Stimulated activated effector memory CD8-positive, alpha-beta T cell treated with anti-CD3 and anti-CD28 coated beads, Interleukin-12 subunit alpha, Interleukin-12 subunit beta, amount 100 ng/mL, for 72 hours (primary cell): ENCODE measurements around the gene KCNA4.
"Not testable (repeated sequence)": the region's sequence is repeated elsewhere in the genome, so short reads cannot be mapped to it uniquely, and the experiment has no call there.

Source experiments
- ATAC-seq: fragments of 150-1000 bp; cut with Tn5 transposase; 2 replicates; pipeline ENCODE4 v1.10.0; 2021
- DNase-seq, 2 donors: peaks; one replicate each; pipeline ENCODE4 v3.0.0; 2021 to 2022; ENCODE audit warnings: low spot score in 2 of 2
- H3K27ac Mint-ChIP-seq: one replicate; pipeline ENCODE4 v1.8.0; 2022; ENCODE audit warnings: mild to moderate bottlenecking, mixed read lengths
- H3K36me3 Mint-ChIP-seq: one replicate; pipeline ENCODE4 v1.8.0; 2022; ENCODE audit warnings: mild to moderate bottlenecking, mixed read lengths
- H3K4me1 Mint-ChIP-seq: one replicate; pipeline ENCODE4 v1.8.0; 2022; ENCODE audit warnings: mixed read lengths
- H3K4me3 Mint-ChIP-seq: one replicate; pipeline ENCODE4 v1.8.0; 2022; ENCODE audit warnings: mild to moderate bottlenecking, mixed read lengths
- H3K9me3 Mint-ChIP-seq: one replicate; pipeline ENCODE4 v1.8.0; 2022; ENCODE audit warnings: mixed read lengths

Gene KCNA4

DNA sequence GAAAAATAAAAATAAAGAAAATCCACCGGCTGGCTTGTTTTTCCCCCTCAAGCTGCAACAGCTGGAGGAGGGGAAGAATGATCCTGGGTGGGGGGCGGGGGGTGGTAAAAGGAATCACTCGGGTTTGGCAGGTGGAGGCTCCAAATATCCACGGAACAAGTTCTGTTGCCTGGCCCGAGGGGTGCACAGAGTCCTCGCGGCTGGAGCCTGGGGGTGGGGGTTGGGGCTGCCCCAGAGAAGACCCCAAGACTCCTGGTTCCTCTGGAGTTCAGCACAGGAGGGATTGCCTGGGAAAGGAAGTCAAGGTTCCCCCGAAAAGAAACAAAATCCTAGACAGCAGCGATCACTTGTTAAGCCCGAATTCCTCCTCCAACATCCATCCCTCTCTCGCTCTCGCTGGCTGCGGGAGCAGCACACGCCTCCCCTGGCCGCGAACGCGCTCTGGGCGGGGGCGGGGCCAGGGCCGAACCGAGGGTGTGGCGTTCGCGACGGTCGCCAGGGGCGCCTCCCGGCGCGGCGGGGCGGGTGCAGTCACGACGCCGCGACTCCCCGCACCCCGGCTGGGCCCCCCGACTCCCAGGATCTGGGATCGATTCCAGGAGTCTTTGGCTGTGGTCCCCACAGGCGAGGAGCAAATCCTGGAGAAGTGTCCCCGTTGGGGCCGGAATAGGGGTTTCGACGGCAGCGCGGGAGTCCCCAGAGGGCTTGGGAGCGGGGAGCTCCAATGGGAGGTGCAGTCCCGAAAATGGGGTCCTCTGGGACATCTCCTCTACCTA is at the start of gene KCNA4:
Gene KCNA4, minus strand, starts transcription at position 443 of the 776 bp plus-strand sequence. CDS start 4,352 bp downstream, outside the sequence.
- H3K36me3 Mint-ChIP-seq = no peaks in the 10 kb centered on the region
- no peak for ATAC-seq
- H3K27ac Mint-ChIP-seq = no peak within 1 kb of the TSS
- H3K4me3 Mint-ChIP-seq = no peak within 1 kb of the TSS
- H3K4me1 Mint-ChIP-seq = no peaks in the 10 kb centered on the region
- H3K9me3 Mint-ChIP-seq = peaks cover under 1% of the 10 kb centered on the region
- DNase-seq = no peak

DNA sequence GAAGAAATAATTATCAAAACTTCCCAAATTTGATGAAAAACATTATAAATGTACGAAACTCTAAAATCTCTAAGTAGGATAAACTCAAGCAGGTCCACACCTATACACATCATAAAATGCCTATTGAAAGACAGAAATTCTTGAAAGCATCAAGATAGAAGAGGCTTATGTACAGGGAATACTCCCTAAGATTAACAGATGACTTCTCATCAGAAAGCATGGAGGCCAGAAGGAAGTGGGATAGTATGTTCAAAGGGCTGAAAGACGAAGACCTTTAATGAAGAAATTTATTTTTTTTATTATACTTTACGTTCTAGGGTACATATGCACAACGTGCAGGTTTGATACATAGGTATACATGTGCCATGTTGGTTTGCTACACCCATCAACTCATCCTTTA is 45.3 kb upstream of the KCNA4 start:
- ATAC-seq = no peak
- Mint-ChIP-seq H3K27ac (no peak overlapping the region), H3K9me3 (peaks cover 13% of the 10 kb centered on the region), H3K36me3 (no peaks in the 10 kb centered on the region), H3K4me3 (no peak overlapping the region), H3K4me1 (no peaks in the 10 kb centered on the region)
- no peak for DNase-seq

DNA sequence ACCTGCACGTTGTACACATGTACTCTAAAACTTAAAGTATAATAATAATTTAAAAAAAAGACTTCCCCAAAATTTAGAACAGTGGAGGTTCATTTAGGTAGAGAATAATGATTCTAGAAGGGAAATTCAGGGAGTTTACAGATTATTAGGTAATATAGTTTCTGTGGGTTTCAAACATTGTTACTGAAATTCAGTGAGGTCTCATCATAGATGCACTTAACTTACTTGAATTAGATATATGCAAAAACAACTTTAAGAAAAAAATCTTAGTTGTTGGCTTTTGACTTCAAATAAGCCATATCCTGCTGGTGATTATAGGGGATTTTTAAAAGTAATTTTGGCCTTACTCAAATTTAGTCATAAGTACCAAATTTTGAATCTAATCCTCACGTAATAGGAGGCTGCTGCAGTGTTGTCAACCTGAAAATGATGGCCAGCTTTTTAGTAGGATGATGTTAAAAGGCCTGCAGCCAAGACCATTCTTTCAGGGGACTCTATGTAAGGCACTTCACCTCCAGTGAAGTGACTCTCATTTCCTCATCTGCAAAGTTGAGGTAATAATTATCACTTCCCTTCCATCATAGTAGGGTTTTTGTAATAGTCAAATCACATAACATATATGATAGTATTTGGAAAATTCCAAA is 42.5 kb upstream of the KCNA4 start:
- DNase-seq (no peak), ATAC-seq (no peak)
- Mint-ChIP-seq H3K9me3 (peaks cover 9% of the 10 kb centered on the region), H3K36me3 (no peaks in the 10 kb centered on the region), H3K27ac (no peak overlapping the region), H3K4me1 (no peaks in the 10 kb centered on the region), H3K4me3 (no peak overlapping the region)

DNA sequence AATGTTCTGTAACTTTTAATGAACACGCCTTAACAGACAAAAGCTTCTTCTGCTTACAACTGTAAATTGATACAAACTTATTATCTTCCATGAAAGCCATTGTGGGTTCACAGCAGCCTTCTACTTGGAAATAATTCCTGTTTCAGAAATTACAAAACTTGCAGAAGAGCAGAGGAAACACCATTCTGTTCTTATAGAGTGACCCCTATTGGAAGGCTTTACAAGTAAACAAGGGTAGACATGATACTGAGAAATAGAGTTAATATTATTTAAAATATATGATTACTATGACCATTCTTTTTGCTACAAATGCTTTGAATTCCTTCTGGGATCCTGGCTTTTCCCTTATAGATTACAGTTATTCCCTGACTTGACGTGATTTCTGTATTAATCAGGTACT is 32.4 kb upstream of the KCNA4 start:
- Mint-ChIP-seq H3K4me3 (no peak overlapping the region), H3K36me3 (no peaks in the 10 kb centered on the region)
- DNase-seq = no peak

DNA sequence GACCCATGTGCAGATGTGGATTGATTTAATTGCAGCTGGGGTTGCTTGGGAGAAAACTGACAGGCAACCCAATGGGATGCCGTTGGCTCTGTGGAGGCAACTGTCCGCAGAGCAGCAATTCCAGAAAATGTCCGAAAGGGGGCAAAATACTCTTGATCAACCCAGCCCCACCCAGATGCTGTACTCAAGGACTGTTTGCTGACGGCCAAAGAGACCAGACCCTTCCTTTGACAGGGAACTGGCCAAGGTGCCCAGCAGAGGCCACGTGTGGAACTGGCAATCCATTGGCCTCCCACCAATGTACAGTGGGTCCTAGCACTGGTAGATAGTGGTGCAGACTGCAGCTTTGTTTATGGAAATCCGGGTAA is 29.7 kb upstream of the KCNA4 start:
- no peaks in the 10 kb centered on the region for H3K36me3 Mint-ChIP-seq

More for the DNA sequence above, 32.4 kb upstream of the KCNA4 start:
- Mint-ChIP-seq H3K27ac (no peak overlapping the region), H3K4me1 (no peaks in the 10 kb centered on the region), H3K9me3 (peaks cover 6% of the 10 kb centered on the region)
- ATAC-seq = no peak

DNA sequence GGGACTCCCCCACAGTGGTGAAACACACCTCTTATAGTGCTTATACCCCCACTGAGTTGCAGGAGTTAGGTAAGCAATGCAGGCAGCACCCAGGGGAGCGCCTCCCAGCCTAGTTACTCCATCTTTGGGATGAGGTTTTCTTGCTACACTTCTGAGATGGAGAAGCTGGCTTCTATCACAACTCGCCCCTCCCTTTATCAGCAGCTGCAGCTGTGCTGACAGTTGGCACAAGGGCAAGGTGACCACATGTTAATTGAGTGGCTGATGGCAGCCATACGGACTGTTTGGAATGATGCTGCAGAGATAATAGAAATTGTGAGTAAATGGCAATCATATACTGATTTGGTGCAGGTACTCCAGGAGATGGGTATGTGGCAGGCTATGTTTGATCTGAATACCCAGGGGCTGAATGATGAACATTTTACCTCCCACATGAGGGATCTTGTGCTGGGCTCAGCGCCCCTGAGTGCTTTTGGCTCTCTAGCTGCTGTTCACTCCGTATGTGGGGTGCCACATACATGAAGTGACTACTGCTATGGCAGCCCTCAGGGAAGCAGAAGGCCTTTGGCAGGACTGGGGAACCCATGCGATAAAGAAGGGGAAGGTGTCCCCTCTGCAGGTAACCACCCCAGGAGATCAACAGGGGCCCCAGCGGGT is 29.2 kb upstream of the KCNA4 start:
- Mint-ChIP-seq H3K36me3 (no peaks in the 10 kb centered on the region), H3K27ac (no peak overlapping the region), H3K4me3 (no peak overlapping the region), H3K9me3 (peaks cover 8% of the 10 kb centered on the region), H3K4me1 (no peaks in the 10 kb centered on the region)
- DNase-seq (no peak), ATAC-seq (no peak)

More for the DNA sequence above, 29.7 kb upstream of the KCNA4 start:
- DNase-seq (no peak), ATAC-seq (no peak)
- Mint-ChIP-seq H3K27ac (no peak overlapping the region), H3K4me1 (no peaks in the 10 kb centered on the region), H3K9me3 (peaks cover 8% of the 10 kb centered on the region), H3K4me3 (no peak overlapping the region)

DNA sequence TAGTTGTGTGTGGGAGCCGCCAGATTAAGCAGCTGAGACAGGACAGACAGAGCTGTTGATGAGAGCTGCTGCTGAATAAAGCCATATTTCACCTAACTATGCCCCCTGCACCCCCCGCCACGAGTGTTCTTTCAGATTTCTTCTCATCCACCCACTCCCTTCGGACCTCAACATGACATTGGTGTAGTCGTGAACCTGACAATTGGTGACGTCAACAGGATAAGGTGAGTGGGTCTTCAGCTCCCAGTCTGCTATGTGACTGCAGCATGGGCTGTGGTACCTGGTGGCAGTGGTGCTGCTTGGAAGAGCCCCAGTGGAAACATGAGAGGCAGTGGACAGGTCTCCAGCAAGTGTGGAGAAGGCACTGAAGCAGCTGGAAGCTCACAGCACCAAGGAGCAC is 28.3 kb upstream of the KCNA4 start:
- Mint-ChIP-seq H3K36me3 (no peaks in the 10 kb centered on the region), H3K4me3 (no peak overlapping the region), H3K9me3 (peaks cover 8% of the 10 kb centered on the region), H3K4me1 (no peaks in the 10 kb centered on the region), H3K27ac (no peak overlapping the region)
- DNase-seq (no peak), ATAC-seq (no peak)

DNA sequence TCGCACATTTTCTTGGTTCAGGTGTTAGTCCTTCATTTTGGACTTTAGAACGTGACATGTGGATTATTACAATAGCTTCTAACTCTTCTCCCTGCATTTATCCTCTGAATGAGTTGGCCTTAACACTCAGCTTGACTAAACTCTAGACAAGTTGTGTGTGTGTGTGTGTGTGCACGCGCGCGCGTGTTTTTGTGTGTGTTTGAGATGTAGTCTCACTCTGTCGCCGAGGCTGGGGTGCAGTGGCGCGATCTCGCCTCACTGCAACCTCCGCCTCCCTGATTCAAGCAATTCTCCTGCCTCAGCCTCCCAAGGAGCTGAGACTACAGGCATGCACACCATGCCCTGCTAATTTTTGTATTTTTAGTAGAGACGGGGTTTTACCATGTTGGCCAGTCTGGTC is 24.3 kb upstream of the KCNA4 start:
- DNase-seq = no peak
- H3K4me3 Mint-ChIP-seq = no peak overlapping the region
- H3K27ac Mint-ChIP-seq = no peak overlapping the region
- no peak for ATAC-seq
- peaks cover 3% of the 10 kb centered on the region for H3K9me3 Mint-ChIP-seq
- no peaks in the 10 kb centered on the region for H3K36me3 Mint-ChIP-seq
- no peaks in the 10 kb centered on the region for H3K4me1 Mint-ChIP-seq

DNA sequence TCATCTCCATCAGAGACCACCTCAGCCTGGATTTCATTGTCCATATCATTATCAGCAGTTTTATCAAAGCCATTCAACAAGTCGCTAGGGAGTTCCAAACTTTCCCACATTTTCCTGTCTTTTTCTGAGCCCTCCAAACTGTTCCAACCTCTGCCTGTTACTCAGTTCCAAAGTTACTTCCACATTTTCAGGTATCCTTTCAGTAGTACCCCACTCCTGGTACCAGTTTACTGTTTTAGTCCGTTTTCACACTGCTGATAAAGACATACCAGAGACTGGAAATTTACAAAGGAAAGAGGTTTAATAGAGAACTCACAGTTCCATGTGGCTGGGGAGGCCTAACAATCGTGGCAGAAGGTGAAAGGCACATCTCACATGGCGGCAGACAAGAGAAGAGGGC is 17.9 kb upstream of the KCNA4 start:
- not testable (repeated sequence) for ATAC-seq, H3K4me1 Mint-ChIP-seq, H3K4me3 Mint-ChIP-seq, DNase-seq, H3K36me3 Mint-ChIP-seq, H3K27ac Mint-ChIP-seq, H3K9me3 Mint-ChIP-seq

DNA sequence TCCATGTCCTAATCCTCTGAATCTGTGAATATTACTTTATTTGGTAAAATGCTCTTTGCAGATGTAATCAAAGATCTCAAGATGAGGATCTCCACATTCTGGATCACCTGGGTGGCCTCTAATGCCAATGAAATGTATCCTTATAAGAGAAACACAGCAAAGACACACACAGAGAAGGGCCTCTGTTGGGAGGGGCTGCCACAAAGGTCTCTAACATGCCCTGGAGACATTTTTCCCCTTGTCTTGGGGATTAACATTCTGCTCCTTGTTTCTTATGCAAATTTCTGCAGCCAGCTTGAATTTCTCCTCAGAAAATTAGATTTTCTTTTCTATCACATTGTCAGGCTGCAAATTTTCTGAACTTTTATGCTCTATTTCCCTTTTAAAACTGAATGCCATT is 17.3 kb upstream of the KCNA4 start:
- H3K4me3 Mint-ChIP-seq, H3K4me1 Mint-ChIP-seq, H3K9me3 Mint-ChIP-seq, H3K27ac Mint-ChIP-seq, H3K36me3 Mint-ChIP-seq, DNase-seq, ATAC-seq: not testable (repeated sequence)

DNA sequence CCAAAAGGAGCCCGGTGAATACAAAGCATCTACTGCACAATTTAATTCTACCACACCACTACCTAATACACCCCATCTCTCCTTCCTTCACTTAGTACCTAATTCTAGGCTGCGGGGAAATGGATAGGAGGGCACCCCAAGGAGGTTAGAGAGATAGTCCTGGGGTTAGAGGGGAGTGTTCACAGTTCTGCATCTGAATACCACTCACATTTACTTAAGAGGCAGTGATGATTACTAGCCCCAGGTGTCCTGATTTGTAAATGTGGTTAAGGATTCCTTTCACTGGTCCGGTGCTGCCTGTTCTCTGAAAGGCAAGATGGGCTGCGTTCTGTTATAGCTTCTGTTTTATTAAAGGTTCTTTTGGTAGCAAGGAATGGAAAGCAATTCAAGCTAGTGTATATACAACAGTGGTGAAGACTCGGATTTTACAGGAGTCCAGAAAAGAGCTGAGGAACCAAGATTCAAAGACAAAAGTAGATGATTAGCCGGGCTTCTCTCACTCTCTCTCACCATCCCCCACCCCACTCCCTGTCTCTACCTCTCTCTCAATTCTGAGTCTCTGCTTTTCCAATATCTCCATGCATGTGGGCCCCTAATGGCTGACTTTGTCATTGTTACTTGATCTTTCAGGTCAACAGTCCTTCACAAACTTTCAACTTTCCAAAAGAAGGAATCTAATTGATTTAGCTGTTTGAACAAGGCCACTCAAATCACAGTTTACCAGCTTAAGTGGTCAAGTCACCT is 8.7 kb upstream of the KCNA4 start:
- Mint-ChIP-seq H3K4me3 (no peak overlapping the region), H3K4me1 (no peaks in the 10 kb centered on the region), H3K27ac (no peak overlapping the region), H3K36me3 (no peaks in the 10 kb centered on the region), H3K9me3 (no peaks in the 10 kb centered on the region)
- ATAC-seq (no peak), DNase-seq (no peak)

DNA sequence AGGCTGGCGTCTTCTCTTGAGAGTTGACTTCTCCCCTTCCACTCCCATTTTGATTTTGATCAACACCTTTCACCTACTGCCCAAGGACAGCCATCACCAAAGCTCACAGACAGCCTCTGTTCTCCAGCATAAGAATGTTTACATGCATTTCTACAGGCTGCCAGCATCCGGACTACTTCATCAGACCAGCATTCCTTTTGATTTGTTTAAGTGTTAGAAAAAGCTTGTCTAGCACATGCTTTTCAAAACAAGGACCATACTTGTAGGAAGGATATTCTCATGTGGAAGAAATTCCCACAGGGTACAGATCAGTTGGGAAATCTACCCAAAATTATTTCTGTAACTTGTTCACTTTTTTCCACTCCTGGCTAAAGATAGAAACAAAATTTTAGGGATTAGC is 6.2 kb upstream of the KCNA4 start:
- H3K36me3 Mint-ChIP-seq = no peaks in the 10 kb centered on the region
- no peak overlapping the region for H3K4me3 Mint-ChIP-seq
- no peak for ATAC-seq
- H3K27ac Mint-ChIP-seq = no peak overlapping the region
- DNase-seq = no peak
- H3K9me3 Mint-ChIP-seq = no peaks in the 10 kb centered on the region
- H3K4me1 Mint-ChIP-seq = no peaks in the 10 kb centered on the region

DNA sequence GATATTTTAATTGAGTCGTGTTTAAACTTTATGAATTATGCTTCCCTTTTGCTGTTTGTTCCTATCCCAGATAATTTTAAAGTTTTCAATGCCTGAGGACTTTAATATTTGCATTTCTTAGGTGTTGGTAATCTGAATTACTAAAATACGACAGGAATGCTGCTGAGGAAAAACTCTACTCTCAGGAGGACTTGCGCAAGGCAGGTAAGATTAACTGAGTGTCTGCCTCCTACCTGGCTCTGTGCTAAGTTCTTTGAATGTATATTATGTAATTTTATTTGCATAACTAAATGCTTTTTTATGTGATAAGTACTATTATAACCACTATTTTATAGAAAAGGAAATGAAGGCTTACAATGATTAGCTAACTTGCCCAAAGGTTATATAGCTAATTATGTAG is 2.7 kb upstream of the KCNA4 start:
- H3K4me1 Mint-ChIP-seq = no peaks in the 10 kb centered on the region
- no peaks in the 10 kb centered on the region for H3K36me3 Mint-ChIP-seq
- H3K4me3 Mint-ChIP-seq = no peak overlapping the region
- H3K27ac Mint-ChIP-seq = no peak overlapping the region
- DNase-seq (no peak), ATAC-seq (no peak)
- H3K9me3 Mint-ChIP-seq = no peaks in the 10 kb centered on the region

DNA sequence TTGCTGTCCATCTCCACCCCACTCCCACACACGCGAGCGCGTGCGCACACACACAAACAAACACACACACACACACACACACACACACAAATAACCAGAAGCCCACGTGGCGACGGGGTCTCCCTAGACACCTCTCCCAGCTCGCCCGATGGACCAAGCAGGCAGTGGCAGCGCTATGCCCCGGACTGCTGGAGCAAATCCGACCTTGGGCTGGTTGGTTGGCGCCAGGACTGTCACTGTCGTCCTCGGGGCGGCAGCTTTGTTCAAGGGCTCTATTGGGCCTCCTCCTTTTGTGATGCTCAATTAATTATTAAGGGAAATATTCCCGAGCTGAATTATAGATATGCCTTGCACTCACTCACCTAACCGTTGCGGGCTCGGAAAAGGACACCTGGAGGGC is 1.7 kb upstream of the KCNA4 start:
- H3K4me1 Mint-ChIP-seq = no peaks in the 10 kb centered on the region
- no peak overlapping the region for H3K4me3 Mint-ChIP-seq
- no peak for DNase-seq
- no peaks in the 10 kb centered on the region for H3K9me3 Mint-ChIP-seq
- ATAC-seq = no peak
- H3K27ac Mint-ChIP-seq = no peak overlapping the region
- H3K36me3 Mint-ChIP-seq = no peaks in the 10 kb centered on the region

DNA sequence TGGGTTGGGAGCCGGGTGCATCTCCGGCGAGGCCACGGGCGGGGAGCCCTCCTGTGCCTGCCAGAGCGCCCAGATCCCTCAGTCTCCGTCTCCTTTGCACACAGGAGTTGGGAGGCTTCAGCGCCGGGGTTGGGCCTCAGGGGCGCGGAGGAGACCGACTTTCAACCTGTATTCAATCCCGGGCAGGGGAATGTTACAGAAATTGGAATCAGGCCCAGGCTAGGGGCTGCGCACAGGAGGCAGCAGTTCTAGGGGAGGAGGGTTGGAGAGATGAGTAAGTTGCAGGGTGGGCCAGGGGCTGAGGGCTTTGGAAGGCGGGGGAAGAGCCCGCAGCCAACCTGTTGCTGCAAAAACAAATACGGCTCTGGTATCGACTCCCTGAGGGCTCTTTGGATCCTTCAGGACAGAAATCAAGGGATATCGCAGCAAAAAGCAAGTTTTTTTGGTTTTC is 640 bp upstream of the KCNA4 start:
- DNase-seq (no peak), ATAC-seq (no peak)
- no peak overlapping the region for H3K27ac Mint-ChIP-seq
- no peak overlapping the region for H3K4me3 Mint-ChIP-seq
- H3K9me3 Mint-ChIP-seq = no peaks in the 10 kb centered on the region
- no peaks in the 10 kb centered on the region for H3K4me1 Mint-ChIP-seq
- no peaks in the 10 kb centered on the region for H3K36me3 Mint-ChIP-seq
